ENCODE measurements around the gene C4orf50.

The C4orf50 gene

GRCh38 chr4:5884796-5885195 is 133.4 kb downstream of the C4orf50 start:
- H3K4me3 Mint-ChIP-seq, result no peak overlapping the region
- ATAC-seq (no peak), DNase-seq (ENCODE audit: low spot score in 2 of 2) (no peak)
- peaks cover 9% of the 10 kb centered on the region for H3K4me1 Mint-ChIP-seq
- H3K9me3 Mint-ChIP-seq, result no peaks in the 10 kb centered on the region
- H3K27ac Mint-ChIP-seq, result no peak overlapping the region
- H3K36me3 Mint-ChIP-seq, result no peaks in the 10 kb centered on the region

- H3K4me1 Mint-ChIP-seq, result peaks cover 3% of the 10 kb centered on the region
- no peak overlapping the region for H3K4me3 Mint-ChIP-seq
- no peak overlapping the region for H3K27ac Mint-ChIP-seq
- no peaks in the 10 kb centered on the region for H3K36me3 Mint-ChIP-seq
- no peak for DNase-seq (ENCODE audit: low spot score in 2 of 2)
- no peaks in the 10 kb centered on the region for H3K9me3 Mint-ChIP-seq
- ATAC-seq, result no peak
These were observed 134.3 kb downstream of the C4orf50 start for GRCh38 chr4:5883916-5884315.

- no peaks in the 10 kb centered on the region for H3K9me3 Mint-ChIP-seq
- no peak for ATAC-seq
- no peak overlapping the region for H3K4me3 Mint-ChIP-seq
- no peaks in the 10 kb centered on the region for H3K36me3 Mint-ChIP-seq
- no peaks in the 10 kb centered on the region for H3K4me1 Mint-ChIP-seq
- DNase-seq (ENCODE audit: low spot score in 2 of 2), result no peak
- H3K27ac Mint-ChIP-seq, result no peak overlapping the region
These were observed 135.3 kb downstream of the C4orf50 start for GRCh38 chr4:5882947-5883346.

GRCh38 chr4:5881340-5881739 is 136.9 kb downstream of the C4orf50 start:
- ATAC-seq (no peak), DNase-seq (ENCODE audit: low spot score in 2 of 2) (no peak)
- H3K27ac Mint-ChIP-seq, result no peak overlapping the region

GRCh38 chr4:5878359-5878758 is 139.9 kb downstream of the C4orf50 start:
- Mint-ChIP-seq H3K9me3 (no peaks in the 10 kb centered on the region), H3K4me1 (no peaks in the 10 kb centered on the region), H3K27ac (no peak overlapping the region), H3K36me3 (no peaks in the 10 kb centered on the region), H3K4me3 (no peak overlapping the region)
- no peak for DNase-seq (ENCODE audit: low spot score in 2 of 2)
- no peak for ATAC-seq

More at GRCh38 chr4:5881340-5881739, 136.9 kb downstream of the C4orf50 start:
- Mint-ChIP-seq H3K4me3 (no peak overlapping the region), H3K9me3 (no peaks in the 10 kb centered on the region), H3K36me3 (no peaks in the 10 kb centered on the region), H3K4me1 (no peaks in the 10 kb centered on the region)

GRCh38 chr4:5877392-5877791 is 140.8 kb downstream of the C4orf50 start:
- no peaks in the 10 kb centered on the region for H3K9me3 Mint-ChIP-seq
- DNase-seq (ENCODE audit: low spot score in 2 of 2) (no peak), ATAC-seq (no peak)
- no peak overlapping the region for H3K4me3 Mint-ChIP-seq
- H3K36me3 Mint-ChIP-seq, result no peaks in the 10 kb centered on the region
- no peaks in the 10 kb centered on the region for H3K4me1 Mint-ChIP-seq
- no peak overlapping the region for H3K27ac Mint-ChIP-seq

GRCh38 chr4:5874811-5875449 is 143.3 kb downstream of the C4orf50 start:
- H3K4me3 Mint-ChIP-seq, result no peak overlapping the region
- no peak for DNase-seq (ENCODE audit: low spot score in 2 of 2)
- no peaks in the 10 kb centered on the region for H3K9me3 Mint-ChIP-seq
- H3K36me3 Mint-ChIP-seq, result no peaks in the 10 kb centered on the region
- no peak for ATAC-seq
- no peak overlapping the region for H3K27ac Mint-ChIP-seq
- no peaks in the 10 kb centered on the region for H3K4me1 Mint-ChIP-seq

GRCh38 chr4:5870701-5871100 is 147.5 kb downstream of the C4orf50 start:
- Mint-ChIP-seq H3K27ac (no peak overlapping the region), H3K36me3 (no peaks in the 10 kb centered on the region), H3K4me1 (peaks cover 15% of the 10 kb centered on the region), H3K4me3 (no peak overlapping the region), H3K9me3 (no peaks in the 10 kb centered on the region)
- ATAC-seq, result no peak
- DNase-seq (ENCODE audit: low spot score in 2 of 2), result no peak

- DNase-seq (ENCODE audit: low spot score in 2 of 2) (no peak), ATAC-seq (no peak)
- Mint-ChIP-seq H3K4me3 (no peak overlapping the region), H3K27ac (no peak overlapping the region), H3K9me3 (no peaks in the 10 kb centered on the region), H3K4me1 (peaks cover 18% of the 10 kb centered on the region), H3K36me3 (no peaks in the 10 kb centered on the region)
These were observed 148.1 kb downstream of the C4orf50 start for GRCh38 chr4:5869966-5870619.

GRCh38 chr4:5867866-5868265 is 150.4 kb downstream of the C4orf50 start:
- Mint-ChIP-seq H3K4me1 (peaks cover 26% of the 10 kb centered on the region), H3K36me3 (no peaks in the 10 kb centered on the region), H3K4me3 (no peak overlapping the region), H3K9me3 (no peaks in the 10 kb centered on the region), H3K27ac (no peak overlapping the region)
- DNase-seq (ENCODE audit: low spot score in 2 of 2) (no peak), ATAC-seq (no peak)

- DNase-seq (ENCODE audit: low spot score in 2 of 2) (no peak), ATAC-seq (no peak)
- H3K36me3 Mint-ChIP-seq, result no peaks in the 10 kb centered on the region
- H3K4me1 Mint-ChIP-seq, result peaks cover 26% of the 10 kb centered on the region
- no peak overlapping the region for H3K4me3 Mint-ChIP-seq
- H3K9me3 Mint-ChIP-seq, result no peaks in the 10 kb centered on the region
- H3K27ac Mint-ChIP-seq, result no peak overlapping the region
These were observed 151.1 kb downstream of the C4orf50 start for GRCh38 chr4:5866841-5867813.

- Mint-ChIP-seq H3K9me3 (no peaks in the 10 kb centered on the region), H3K27ac (no peak overlapping the region), H3K36me3 (no peaks in the 10 kb centered on the region), H3K4me3 (no peak overlapping the region), H3K4me1 (peaks cover 26% of the 10 kb centered on the region)
- ATAC-seq, result no peak
- peak in 1 of 2 donors; percentile 56 for DNase-seq (ENCODE audit: low spot score in 2 of 2)
These were observed 152.2 kb downstream of the C4orf50 start for GRCh38 chr4:5865896-5866599.

- DNase-seq (ENCODE audit: low spot score in 2 of 2) (peak; percentile 6 to 76), ATAC-seq (peak; percentile 88)
- Mint-ChIP-seq H3K27ac (peak overlapping the region; percentile 32), H3K4me1 (peaks cover 26% of the 10 kb centered on the region), H3K4me3 (no peak overlapping the region), H3K36me3 (no peaks in the 10 kb centered on the region), H3K9me3 (no peaks in the 10 kb centered on the region)
These were observed 154.6 kb downstream of the C4orf50 start for GRCh38 chr4:5863461-5864113.

- H3K27ac Mint-ChIP-seq, result no peak overlapping the region
- DNase-seq (ENCODE audit: low spot score in 2 of 2) (no peak), ATAC-seq (no peak)
- no peak overlapping the region for H3K4me3 Mint-ChIP-seq
- peaks cover under 1% of the 10 kb centered on the region for H3K4me1 Mint-ChIP-seq
- H3K36me3 Mint-ChIP-seq, result no peaks in the 10 kb centered on the region
- no peaks in the 10 kb centered on the region for H3K9me3 Mint-ChIP-seq
These were observed 160.0 kb downstream of the C4orf50 start for GRCh38 chr4:5858020-5858769.

Measured in stimulated activated effector memory CD8-positive, alpha-beta T cell treated with anti-CD3 and anti-CD28 coated beads, Interleukin-12 subunit alpha, Interleukin-12 subunit beta, amount 100 ng/mL, for 72 hours (primary cell).